ENCODE data around the gene RBKS. TPM values are rescaled to one million over a fixed set of nuclear protein-coding genes. Genes with fewer than 3 reads are reported as not detected.

The RBKS gene
- total RNA-seq, 4 donors from 2014 or later, result 26.1 to 35.4 (median 33.1) TPM; not detected in 1

DNA sequence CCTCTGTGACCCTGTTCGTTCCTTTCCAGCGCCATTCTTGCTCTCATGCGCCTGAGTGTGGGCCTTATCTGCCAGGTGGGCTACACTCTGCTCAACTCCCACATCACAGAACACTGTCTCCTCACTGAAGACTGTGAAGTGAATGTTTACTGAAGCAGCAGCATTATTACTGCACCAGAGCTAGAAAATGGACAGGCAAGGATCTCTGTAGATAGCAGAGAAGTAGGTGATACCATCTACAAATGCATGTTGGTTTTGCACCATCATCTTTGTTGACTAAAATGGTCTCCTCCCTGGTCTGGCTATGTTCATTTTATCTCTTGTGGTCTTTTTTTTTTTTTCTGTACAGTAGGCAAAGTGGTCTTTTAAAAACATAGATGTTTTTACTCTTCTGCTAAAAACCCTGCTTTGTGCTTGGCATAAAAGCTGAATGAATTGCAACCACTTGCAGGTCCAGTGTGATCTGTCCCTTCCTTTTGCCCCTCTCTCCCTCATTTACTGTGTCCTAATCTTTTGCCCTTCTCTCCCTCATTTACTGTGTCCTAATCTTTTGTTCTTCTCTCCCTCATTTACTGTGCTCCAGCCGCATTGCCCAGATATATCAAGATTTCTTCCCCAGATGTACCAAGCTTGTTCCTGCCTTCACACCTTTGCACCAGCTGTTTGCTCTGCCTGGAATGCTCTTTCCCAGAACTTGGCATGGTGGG lies 35.7 kb upstream of the RBKS start:
- Histone ChIP-seq H3K9me3 (no peaks in the 10 kb centered on the region), H3K4me1 (peaks cover 0 to 27% (median 0%) of the 10 kb centered on the region in 4 donors), H3K36me3 (no peaks in the 10 kb centered on the region), H3K27me3 (no peaks in the 10 kb centered on the region), H3K4me3 (no peak overlapping the region), H3K27ac (no peak overlapping the region)
- DNase-seq, result no peak
- no peak for TF ChIP-seq POLR2A (IDR thresholded peaks at IDR 0.05)
- no peak for TF ChIP-seq CTCF (IDR thresholded peaks at IDR 0.05)

GRCh38 chr2:27922842-27923241 lies 32.7 kb upstream of the RBKS start:
- no peak overlapping the region for H3K27ac ChIP-seq
- TF ChIP-seq POLR2A (IDR thresholded peaks at IDR 0.05), result no peak
- no peak for TF ChIP-seq CTCF (IDR thresholded peaks at IDR 0.05)
- H3K4me1 ChIP-seq, result peaks cover 0 to 22% (median 0%) of the 10 kb centered on the region in 4 donors
- DNase-seq, result no peak
- H3K27me3 ChIP-seq, result no peaks in the 10 kb centered on the region
- no peaks in the 10 kb centered on the region for H3K9me3 ChIP-seq
- H3K36me3 ChIP-seq, result no peaks in the 10 kb centered on the region
- H3K4me3 ChIP-seq, result no peak overlapping the region

GRCh38 chr2:27921880-27922547 lies 31.8 kb upstream of the RBKS start:
- DNase-seq, result no peak
- Histone ChIP-seq H3K9me3 (no peaks in the 10 kb centered on the region), H3K27me3 (no peaks in the 10 kb centered on the region), H3K4me1 (peaks cover 0 to 22% (median 0%) of the 10 kb centered on the region in 4 donors), H3K36me3 (no peaks in the 10 kb centered on the region), H3K27ac (peak overlapping the region in 2 of 4 donors; percentile 6 to 60), H3K4me3 (no peak overlapping the region)
- TF ChIP-seq POLR2A (IDR thresholded peaks at IDR 0.05) (no peak), CTCF (IDR thresholded peaks at IDR 0.05) (no peak)

GRCh38 chr2:27921424-27921823 lies 31.2 kb upstream of the RBKS start:
- Histone ChIP-seq H3K36me3 (no peaks in the 10 kb centered on the region), H3K27me3 (no peaks in the 10 kb centered on the region), H3K9me3 (no peaks in the 10 kb centered on the region), H3K27ac (peak overlapping the region in 1 of 4 donors; percentile 6), H3K4me1 (peaks cover 0 to 23% (median 0%) of the 10 kb centered on the region in 4 donors), H3K4me3 (no peak overlapping the region)
- TF ChIP-seq POLR2A (IDR thresholded peaks at IDR 0.05) (no peak), CTCF (IDR thresholded peaks at IDR 0.05) (no peak)
- no peak for DNase-seq

GRCh38 chr2:27920148-27920885 lies 30.1 kb upstream of the RBKS start:
- H3K27me3 ChIP-seq, result no peaks in the 10 kb centered on the region
- DNase-seq, result no peak
- peak overlapping the region in 3 of 4 donors; percentile 17 to 32 (median 23) for H3K27ac ChIP-seq
- TF ChIP-seq CTCF (IDR thresholded peaks at IDR 0.05) (no peak), POLR2A (IDR thresholded peaks at IDR 0.05) (no peak)
- no peak overlapping the region for H3K4me3 ChIP-seq
- no peaks in the 10 kb centered on the region for H3K36me3 ChIP-seq
- no peaks in the 10 kb centered on the region for H3K9me3 ChIP-seq
- H3K4me1 ChIP-seq, result peaks cover 0 to 27% (median 0%) of the 10 kb centered on the region in 4 donors

Data from Peyer's patch (tissue), 4 donors.